SU-DHL-6 (cell line): ENCODE results near the gene RASSF5.
"Not testable (repeated sequence)": the region's sequence is repeated elsewhere in the genome, so short reads cannot be mapped to it uniquely, and the experiment has no call there.

Source experiments
- H2AFZ ChIP-seq: fragments of 200-600 bp; sonication (generic); 2 replicates; pipeline ENCODE4 v1.6.1; 2014; ENCODE audit warnings: low read depth, mild to moderate bottlenecking, moderate library complexity, mixed read lengths, antibody characterized with exemption, low read length; ENCODE audit not compliant: severe bottlenecking
- H3F3A ChIP-seq: fragments of 200-600 bp; shearing (Covaris generic); 2 replicates; pipeline ENCODE4 v1.6.0; 2016; ENCODE audit warnings: antibody characterized with exemption, mild to moderate bottlenecking; ENCODE audit not compliant: insufficient read depth
- H3K27ac ChIP-seq: fragments of 200-600 bp; sonication (generic); 2 replicates; pipeline ENCODE4 v1.5.1; 2016; ENCODE audit warnings: low read depth, mild to moderate bottlenecking, low read length, moderate library complexity, mixed read lengths
- H3K27me3 ChIP-seq: fragments of 200-600 bp; sonication (generic), shearing (Covaris generic); 2 replicates; pipeline ENCODE4 v1.6.0; 2014; ENCODE audit warnings: mild to moderate bottlenecking, low read length
- H3K36me3 ChIP-seq: fragments of 200-600 bp; sonication (generic); 2 replicates; pipeline ENCODE4 v1.6.1; 2014; ENCODE audit warnings: mild to moderate bottlenecking, low read length, mixed read lengths
- H3K4me2 ChIP-seq: fragments of 300-600, 200-600 bp; shearing (Covaris generic), sonication (generic); 2 replicates; pipeline ENCODE4 v1.6.0; 2014; ENCODE audit warnings: low read length, low read depth, mild to moderate bottlenecking; ENCODE audit not compliant: poor library complexity, severe bottlenecking
- H3K4me3 ChIP-seq: fragments of 200-600 bp; sonication (generic); 2 replicates; pipeline ENCODE4 v1.5.1; 2014; ENCODE audit warnings: antibody characterized with exemption, low read length, mild to moderate bottlenecking, mixed read lengths; ENCODE audit not compliant: insufficient read depth, poor library complexity, severe bottlenecking
- H3K79me2 ChIP-seq: fragments of 200-600 bp; sonication (generic); 2 replicates; pipeline ENCODE4 v1.6.1; 2014; ENCODE audit warnings: mild to moderate bottlenecking, low read length, moderate library complexity; ENCODE audit not compliant: insufficient read depth
- H3K9ac ChIP-seq: fragments of 200-600 bp; sonication (generic); 2 replicates; pipeline ENCODE4 v1.7.0; 2014; ENCODE audit warnings: mild to moderate bottlenecking, low read length
- H3K9me2 ChIP-seq: fragments of 200-600 bp; sonication (generic); replicated peaks from 2 replicates; pipeline ENCODE4 v1.6.1; 2014; ENCODE audit warnings: low read length; ENCODE audit not compliant: insufficient read depth
- H3K9me3 ChIP-seq: fragments of 200-600 bp; sonication (generic); 2 replicates; pipeline ENCODE4 v1.6.1; 2014; ENCODE audit warnings: low read length, mixed read lengths; ENCODE audit not compliant: insufficient read depth
- H4K20me1 ChIP-seq: fragments of 200-600 bp; sonication (generic); 2 replicates; pipeline ENCODE4 v1.6.1; 2014; ENCODE audit warnings: low read depth, mild to moderate bottlenecking, antibody characterized with exemption, low read length, moderate library complexity, mixed read lengths
- CTCF ChIP-seq: fragments of 200-600 bp; sonication (generic); IDR thresholded peaks from one replicate; pipeline ENCODE4 v1.5.1; 2017; ENCODE audit warnings: antibody characterized with exemption, mild to moderate bottlenecking, low read length, moderate library complexity; ENCODE audit not compliant: insufficient read depth, poor library complexity, severe bottlenecking
- EZH2phosphoT487 ChIP-seq: fragments of 200-600 bp; sonication (generic), shearing (Covaris generic); conservative IDR thresholded peaks from 2 replicates; pipeline ENCODE4 v1.6.1; 2018; ENCODE audit warnings: mild to moderate bottlenecking, antibody characterized with exemption, low read length, moderate library complexity, mixed read lengths

The RASSF5 gene

GRCh38 chr1:206482611-206483010, 24.7 kb upstream of the RASSF5 start:
- Histone ChIP-seq H4K20me1 (no peaks in the 10 kb centered on the region), H3K9me3 (no peaks in the 10 kb centered on the region), H3K9me2 (no peaks in the 10 kb centered on the region), H3K79me2 (no peaks in the 10 kb centered on the region), H3K4me2 (no peak overlapping the region), H3K4me3 (no peak overlapping the region), H3F3A (no peaks in the 10 kb centered on the region), H2AFZ (no peak overlapping the region), H3K27me3 (no peaks in the 10 kb centered on the region), H3K9ac (no peak overlapping the region), H3K36me3 (no peaks in the 10 kb centered on the region), H3K27ac (no peak overlapping the region)
- no peak for TF ChIP-seq CTCF
- no peak for TF ChIP-seq EZH2phosphoT487

- H3K9me3 ChIP-seq, H3K79me2 ChIP-seq, H3K9ac ChIP-seq, H3K36me3 ChIP-seq, H3K4me2 ChIP-seq, H3K9me2 ChIP-seq, H3K4me3 ChIP-seq, H2AFZ ChIP-seq, H4K20me1 ChIP-seq, H3K27ac ChIP-seq, H3F3A ChIP-seq, H3K27me3 ChIP-seq: not testable (repeated sequence)
These were observed 23.5 kb upstream of the RASSF5 start for GRCh38 chr1:206483864-206484263.

GRCh38 chr1:206484901-206485300, 22.4 kb upstream of the RASSF5 start:
- no peaks in the 10 kb centered on the region for H3K9me2 ChIP-seq
- no peak overlapping the region for H2AFZ ChIP-seq
- H3K36me3 ChIP-seq: no peaks in the 10 kb centered on the region
- H4K20me1 ChIP-seq: no peaks in the 10 kb centered on the region
- H3K27me3 ChIP-seq: no peaks in the 10 kb centered on the region
- TF ChIP-seq EZH2phosphoT487: no peak
- no peak for TF ChIP-seq CTCF
- H3K4me3 ChIP-seq: no peak overlapping the region
- H3K9me3 ChIP-seq: no peaks in the 10 kb centered on the region
- H3K79me2 ChIP-seq: no peaks in the 10 kb centered on the region
- no peak overlapping the region for H3K4me2 ChIP-seq
- H3F3A ChIP-seq: no peaks in the 10 kb centered on the region
- no peak overlapping the region for H3K27ac ChIP-seq
- no peak overlapping the region for H3K9ac ChIP-seq

GRCh38 chr1:206486995-206487788, 20.1 kb upstream of the RASSF5 start:
- no peak overlapping the region for H2AFZ ChIP-seq
- no peak for TF ChIP-seq EZH2phosphoT487
- TF ChIP-seq CTCF: no peak
- no peaks in the 10 kb centered on the region for H4K20me1 ChIP-seq
- H3K9me3 ChIP-seq: no peaks in the 10 kb centered on the region
- H3K79me2 ChIP-seq: no peaks in the 10 kb centered on the region
- no peak overlapping the region for H3K4me2 ChIP-seq
- H3K27ac ChIP-seq: no peak overlapping the region
- no peaks in the 10 kb centered on the region for H3K36me3 ChIP-seq
- H3K27me3 ChIP-seq: no peaks in the 10 kb centered on the region
- no peaks in the 10 kb centered on the region for H3K9me2 ChIP-seq
- no peak overlapping the region for H3K9ac ChIP-seq
- H3K4me3 ChIP-seq: no peak overlapping the region
- H3F3A ChIP-seq: no peaks in the 10 kb centered on the region
